Breast epithelium (tissue), 3 donors: ENCODE measurements around the gene BAIAP3.

Experiments
- POLR2A ChIP-seq: fragments of 450-650 bp; IDR thresholded peaks from one replicate; pipeline ENCODE4 v1.6.1; 2016; ENCODE audit warnings: antibody characterized with exemption, mild to moderate bottlenecking, moderate library complexity
- TF ChIP-seq, protein P1 (sequence below), 3 donors: fragments of 450-650 bp; IDR thresholded peaks; one replicate each; pipeline ENCODE4 v1.5.1; 2016 to 2017; ENCODE audit warnings: antibody characterized with exemption in 3 of 3, mild to moderate bottlenecking in 3 of 3, moderate library complexity in 3 of 3

DNA sequence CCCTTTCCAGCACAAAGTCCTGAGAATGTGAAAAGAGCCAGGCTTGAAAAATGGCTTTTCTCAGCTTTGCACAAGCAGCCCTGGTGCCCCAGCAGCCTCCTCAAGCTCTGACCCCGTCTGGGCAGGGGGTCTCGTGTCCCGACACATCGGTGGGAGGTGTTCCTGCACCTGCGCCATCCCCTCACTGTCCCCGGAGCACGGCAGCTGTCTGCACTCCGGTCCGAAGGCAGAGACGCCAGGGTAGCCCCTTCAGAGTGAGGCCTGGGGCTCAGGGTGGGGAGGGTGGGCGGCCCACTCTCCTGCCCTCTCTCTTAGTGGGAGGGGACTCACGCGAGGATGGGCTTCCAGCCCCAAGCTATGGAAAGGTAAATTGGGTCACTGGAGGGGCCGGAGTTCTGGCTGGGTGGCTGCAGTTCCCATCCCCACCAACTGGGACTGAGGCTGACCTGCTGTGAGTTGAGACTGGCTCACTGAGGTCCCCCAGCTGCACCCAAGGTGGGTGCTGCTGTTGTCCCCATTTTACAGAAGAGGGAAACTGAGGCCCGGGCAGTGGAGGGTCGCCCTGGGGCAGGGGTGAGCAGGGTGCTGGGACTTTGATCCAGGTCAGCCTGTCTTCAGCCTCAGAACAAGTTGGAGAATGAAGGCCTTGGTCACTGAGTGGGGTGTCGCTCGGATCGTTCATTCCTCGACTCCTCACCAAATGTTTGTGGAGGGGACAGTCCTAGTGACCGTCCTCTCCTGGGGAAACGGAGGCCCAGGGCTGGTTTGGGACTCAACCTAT is 2.3 kb upstream of the BAIAP3 start:
- TF ChIP-seq, protein P1, sequence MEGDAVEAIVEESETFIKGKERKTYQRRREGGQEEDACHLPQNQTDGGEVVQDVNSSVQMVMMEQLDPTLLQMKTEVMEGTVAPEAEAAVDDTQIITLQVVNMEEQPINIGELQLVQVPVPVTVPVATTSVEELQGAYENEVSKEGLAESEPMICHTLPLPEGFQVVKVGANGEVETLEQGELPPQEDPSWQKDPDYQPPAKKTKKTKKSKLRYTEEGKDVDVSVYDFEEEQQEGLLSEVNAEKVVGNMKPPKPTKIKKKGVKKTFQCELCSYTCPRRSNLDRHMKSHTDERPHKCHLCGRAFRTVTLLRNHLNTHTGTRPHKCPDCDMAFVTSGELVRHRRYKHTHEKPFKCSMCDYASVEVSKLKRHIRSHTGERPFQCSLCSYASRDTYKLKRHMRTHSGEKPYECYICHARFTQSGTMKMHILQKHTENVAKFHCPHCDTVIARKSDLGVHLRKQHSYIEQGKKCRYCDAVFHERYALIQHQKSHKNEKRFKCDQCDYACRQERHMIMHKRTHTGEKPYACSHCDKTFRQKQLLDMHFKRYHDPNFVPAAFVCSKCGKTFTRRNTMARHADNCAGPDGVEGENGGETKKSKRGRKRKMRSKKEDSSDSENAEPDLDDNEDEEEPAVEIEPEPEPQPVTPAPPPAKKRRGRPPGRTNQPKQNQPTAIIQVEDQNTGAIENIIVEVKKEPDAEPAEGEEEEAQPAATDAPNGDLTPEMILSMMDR (IDR thresholded peaks at IDR 0.05), result no peak
- TF ChIP-seq POLR2A, result no peak
